Natural killer cell (primary cell): ENCODE results near the gene LMBR1. TPM values are rescaled to one million over a fixed set of nuclear protein-coding genes. Genes with fewer than 3 reads are reported as not detected.
A peak's percentile ranks its signal among the peaks of the same experiment; 100 is the strongest.

Experiments used
- ATAC-seq, 3 donors: fragments of 150-1000 bp in 2 of 3; fragments of 200-7000 bp in 1 of 3; cut with Tn5 transposase; 1 replicate in 1 of 3; 2 replicates in 2 of 3; pipeline ENCODE4 v1.10.0; 2021; ENCODE audit warnings: mild to moderate bottlenecking in 2 of 3, moderate library complexity in 2 of 3
- DNase-seq, 2 donors: peaks; one replicate each; pipeline versions ENCODE4 v3.0.0 to v3.0.0-alpha.2; 2013 to 2021; ENCODE audit warnings: mixed read lengths in 1 of 2
- H3K27ac ChIP-seq: one replicate; pipeline ENCODE4 v1.5.1; 2013; ENCODE audit warnings: mild to moderate bottlenecking, low read length
- H3K27me3 ChIP-seq: one replicate; pipeline ENCODE4 v1.6.1; 2013; ENCODE audit warnings: low read length; ENCODE audit not compliant: control insufficient read depth, insufficient read depth
- H3K36me3 ChIP-seq: one replicate; pipeline ENCODE4 v1.6.1; 2013; ENCODE audit warnings: low read length; ENCODE audit not compliant: control insufficient read depth, insufficient read depth
- H3K4me1 ChIP-seq: one replicate; pipeline ENCODE4 v1.6.1; 2013; ENCODE audit warnings: low read length; ENCODE audit not compliant: control insufficient read depth, insufficient read depth
- H3K4me3 ChIP-seq: one replicate; pipeline ENCODE4 v1.5.1; 2013; ENCODE audit warnings: low read length
- H3K9me3 ChIP-seq: one replicate; pipeline ENCODE4 v1.6.1; 2013; ENCODE audit warnings: low read length; ENCODE audit not compliant: control insufficient read depth, insufficient read depth
- H3K27ac Mint-ChIP-seq, 2 donors: one replicate each; pipeline ENCODE4 v1.8.0; 2022; ENCODE audit warnings: mild to moderate bottlenecking in 2 of 2, mixed read lengths in 2 of 2, moderate library complexity in 1 of 2
- H3K27me3 Mint-ChIP-seq, 2 donors: one replicate each; pipeline ENCODE4 v1.8.0; 2022; ENCODE audit warnings: low read depth in 2 of 2, mixed read lengths in 2 of 2
- H3K36me3 Mint-ChIP-seq: one replicate; pipeline ENCODE4 v1.8.0; 2022; ENCODE audit warnings: mixed read lengths
- H3K4me1 Mint-ChIP-seq, 2 donors: one replicate each; pipeline ENCODE4 v1.8.0; 2022; ENCODE audit warnings: mixed read lengths in 2 of 2
- H3K4me3 Mint-ChIP-seq: one replicate; pipeline ENCODE4 v1.8.0; 2022; ENCODE audit warnings: mild to moderate bottlenecking, moderate library complexity, mixed read lengths
- H3K9me3 Mint-ChIP-seq, 2 donors: one replicate each; pipeline ENCODE4 v1.8.0; 2022; ENCODE audit warnings: mixed read lengths in 2 of 2
- WGBS: methylation state at CpG from one replicate; pipeline ENCODE4 v1.1.7; 2013; ENCODE audit warnings: missing lambda C conversion rate; ENCODE audit not compliant: insufficient coverage; 5-methylcytosine and 5-hydroxymethylcytosine counted together
- intact Hi-C: fragments of 100-400 bp; cut with micrococcal nuclease; formaldehyde crosslinking; loops from one replicate; pipeline ENCODE4 v1.14.2; 2022
- total RNA-seq, 4 donors: library from RNA; stranded (reverse); fragments of 120-200 nt in 1 of 4; gene quantifications; one replicate each; pipeline versions ENCODE4 v1.2.3 to v1.2.4, GENCODE V29; 2013 to 2022
- TF ChIP-seq, protein P1 (sequence below): fragments of 200-600 bp; IDR thresholded peaks from one replicate; pipeline ENCODE4 v1.8.0; 2022; ENCODE audit warnings: antibody characterized with exemption

The LMBR1 gene
- total RNA-seq, 3 donors from 2014 or later (not counting 1 experiment from before 2014, with no cell fraction given), result 60.4 to 71.7 (median 66.1) TPM

DNA sequence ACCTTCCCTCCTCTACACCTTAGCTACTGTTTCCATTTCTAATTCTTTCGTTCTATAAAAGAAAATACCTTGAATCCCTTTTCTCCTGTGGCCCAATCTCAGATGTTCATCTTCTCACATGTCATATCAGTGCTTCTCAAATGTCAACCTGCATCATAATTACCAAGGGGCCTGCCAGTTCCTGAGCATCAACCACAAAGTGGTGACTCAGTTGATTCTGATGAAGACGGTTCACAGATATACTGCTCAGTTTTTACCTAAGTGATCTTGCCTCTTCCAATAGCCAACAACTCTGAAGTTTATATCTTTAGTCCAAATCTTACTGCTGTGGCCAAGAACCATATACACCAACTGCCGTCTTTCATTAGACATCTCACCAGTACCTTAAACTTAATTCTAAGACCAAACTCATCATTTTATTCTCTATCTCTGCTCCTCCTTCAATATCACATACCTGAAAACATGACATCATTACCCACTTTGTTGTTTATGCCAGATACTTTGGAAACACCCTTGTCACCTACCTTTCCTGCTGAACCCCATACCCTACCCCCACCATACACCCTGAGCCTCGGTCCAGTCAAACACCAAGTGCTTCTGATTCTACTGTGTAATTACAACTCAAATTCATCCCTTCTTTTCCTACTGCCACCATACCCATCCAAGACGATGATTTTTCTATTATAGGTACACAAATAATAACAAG lies 115.5 kb downstream of the LMBR1 start:
- no peak overlapping the region for H3K27ac ChIP-seq
- H3K36me3 Mint-ChIP-seq, result no peaks in the 10 kb centered on the region
- no peaks in the 10 kb centered on the region for H3K27me3 Mint-ChIP-seq
- H3K4me3 ChIP-seq, result no peak overlapping the region
- intact Hi-C loops, result no loop called here
- no peaks in the 10 kb centered on the region for H3K4me1 ChIP-seq
- peak overlapping the region in 1 of 2 donors; percentile 3 for H3K27ac Mint-ChIP-seq
- TF ChIP-seq, protein P1, sequence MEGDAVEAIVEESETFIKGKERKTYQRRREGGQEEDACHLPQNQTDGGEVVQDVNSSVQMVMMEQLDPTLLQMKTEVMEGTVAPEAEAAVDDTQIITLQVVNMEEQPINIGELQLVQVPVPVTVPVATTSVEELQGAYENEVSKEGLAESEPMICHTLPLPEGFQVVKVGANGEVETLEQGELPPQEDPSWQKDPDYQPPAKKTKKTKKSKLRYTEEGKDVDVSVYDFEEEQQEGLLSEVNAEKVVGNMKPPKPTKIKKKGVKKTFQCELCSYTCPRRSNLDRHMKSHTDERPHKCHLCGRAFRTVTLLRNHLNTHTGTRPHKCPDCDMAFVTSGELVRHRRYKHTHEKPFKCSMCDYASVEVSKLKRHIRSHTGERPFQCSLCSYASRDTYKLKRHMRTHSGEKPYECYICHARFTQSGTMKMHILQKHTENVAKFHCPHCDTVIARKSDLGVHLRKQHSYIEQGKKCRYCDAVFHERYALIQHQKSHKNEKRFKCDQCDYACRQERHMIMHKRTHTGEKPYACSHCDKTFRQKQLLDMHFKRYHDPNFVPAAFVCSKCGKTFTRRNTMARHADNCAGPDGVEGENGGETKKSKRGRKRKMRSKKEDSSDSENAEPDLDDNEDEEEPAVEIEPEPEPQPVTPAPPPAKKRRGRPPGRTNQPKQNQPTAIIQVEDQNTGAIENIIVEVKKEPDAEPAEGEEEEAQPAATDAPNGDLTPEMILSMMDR, result no peak
- no peaks in the 10 kb centered on the region for H3K36me3 ChIP-seq
- DNase-seq, result no peak
- no peak overlapping the region for H3K4me3 Mint-ChIP-seq
- no peaks in the 10 kb centered on the region for H3K9me3 ChIP-seq
- 81% methylated on average over 5 of the region's 5 CpGs for WGBS
- no peaks in the 10 kb centered on the region for H3K9me3 Mint-ChIP-seq
- no peak for ATAC-seq
- H3K4me1 Mint-ChIP-seq, result peaks cover 37 to 38% of the 10 kb centered on the region in 2 donors
- no peaks in the 10 kb centered on the region for H3K27me3 ChIP-seq

DNA sequence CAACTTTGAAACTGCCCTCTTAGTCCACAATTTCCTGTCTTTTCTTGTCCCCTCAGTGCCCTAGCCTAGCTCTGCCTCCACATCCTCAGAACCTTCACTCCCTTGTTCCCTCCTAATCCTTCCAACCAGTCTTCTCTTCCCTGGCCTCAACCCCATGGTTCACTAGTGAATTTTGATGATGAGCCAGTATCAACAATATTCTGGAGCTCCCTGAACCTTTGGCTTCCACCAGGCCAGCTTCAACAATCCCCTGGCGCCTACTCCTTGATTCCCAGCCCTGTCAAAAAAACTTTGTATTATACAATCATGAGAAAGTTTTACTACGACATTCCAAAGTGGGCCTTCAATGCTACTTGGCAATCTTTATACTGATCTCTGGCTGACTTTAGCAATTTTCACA lies 116.5 kb downstream of the LMBR1 start:
- 97% methylated on average over 2 of the region's 2 CpGs for WGBS
- H3K27ac Mint-ChIP-seq, result no peak overlapping the region

DNA sequence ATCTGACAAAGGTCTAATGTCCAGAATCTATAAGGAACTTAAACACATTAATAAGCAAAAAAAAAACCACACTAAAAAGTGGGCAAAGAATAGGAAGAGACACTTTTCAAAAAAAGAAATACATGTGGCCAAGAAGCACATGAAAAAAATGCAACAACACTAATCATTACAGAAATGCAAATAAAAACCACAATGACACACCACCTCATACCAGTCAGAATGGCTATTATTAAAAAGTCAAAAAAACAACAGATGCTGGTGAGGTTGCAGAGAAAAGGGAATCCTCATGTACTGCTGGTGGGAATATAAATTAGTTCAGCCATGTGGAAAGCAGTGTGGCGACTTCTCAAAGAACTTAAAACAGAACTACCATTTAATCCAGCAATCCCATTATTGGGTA lies 119.0 kb downstream of the LMBR1 start:
- Histone ChIP-seq H3K9me3 (no peaks in the 10 kb centered on the region), H3K4me1 (no peaks in the 10 kb centered on the region), H3K4me3 (no peak overlapping the region), H3K27ac (no peak overlapping the region), H3K27me3 (no peaks in the 10 kb centered on the region), H3K36me3 (no peaks in the 10 kb centered on the region)
- ATAC-seq, result no peak
- no peak for DNase-seq
- no CpG with 5 or more reads among the region's 1 CpG for WGBS
- no peaks in the 10 kb centered on the region for H3K27me3 Mint-ChIP-seq
- intact Hi-C loops, result no loop called here
- no peaks in the 10 kb centered on the region for H3K9me3 Mint-ChIP-seq
- H3K4me1 Mint-ChIP-seq, result peaks cover 24 to 32% of the 10 kb centered on the region in 2 donors
- no peak overlapping the region for H3K4me3 Mint-ChIP-seq
- TF ChIP-seq, protein P1, result no peak
- H3K36me3 Mint-ChIP-seq, result no peaks in the 10 kb centered on the region
- no peak overlapping the region for H3K27ac Mint-ChIP-seq

More for the DNA sequence above, 116.5 kb downstream of the LMBR1 start:
- no peaks in the 10 kb centered on the region for H3K36me3 ChIP-seq
- Mint-ChIP-seq H3K27me3 (no peaks in the 10 kb centered on the region), H3K4me1 (peaks cover 32 to 37% of the 10 kb centered on the region in 2 donors), H3K9me3 (no peaks in the 10 kb centered on the region), H3K4me3 (no peak overlapping the region), H3K36me3 (no peaks in the 10 kb centered on the region)
- H3K9me3 ChIP-seq, result no peaks in the 10 kb centered on the region
- no peak overlapping the region for H3K27ac ChIP-seq
- intact Hi-C loops, result no loop called here
- TF ChIP-seq, protein P1, result no peak
- no peak overlapping the region for H3K4me3 ChIP-seq
- H3K27me3 ChIP-seq, result no peaks in the 10 kb centered on the region
- H3K4me1 ChIP-seq, result no peaks in the 10 kb centered on the region
- ATAC-seq (no peak), DNase-seq (no peak)

DNA sequence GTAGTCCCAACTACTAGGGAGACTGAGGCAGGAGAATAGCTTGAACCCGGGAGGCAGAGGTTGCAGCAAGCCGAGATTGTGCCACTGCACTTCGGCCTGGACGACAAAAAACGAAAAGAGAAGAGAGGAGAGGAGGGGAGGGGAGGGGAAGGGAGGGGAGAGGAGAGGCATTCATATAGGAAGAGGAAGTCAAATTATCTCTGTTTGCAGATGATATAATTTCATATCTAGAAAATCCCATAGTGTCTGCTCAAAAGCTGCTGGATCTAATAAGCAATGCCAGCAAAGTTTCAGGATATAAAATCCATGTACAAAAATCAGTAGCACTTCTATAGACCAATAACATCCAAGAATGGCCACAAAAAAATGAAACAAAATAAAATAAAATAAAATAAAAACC lies 120.3 kb downstream of the LMBR1 start:
- H3K9me3 ChIP-seq, result no peaks in the 10 kb centered on the region
- H3K27ac ChIP-seq, result no peak overlapping the region
- no peaks in the 10 kb centered on the region for H3K4me1 ChIP-seq
- H3K4me3 ChIP-seq, result no peak overlapping the region
- Mint-ChIP-seq H3K4me3 (no peak overlapping the region), H3K9me3 (no peaks in the 10 kb centered on the region), H3K36me3 (no peaks in the 10 kb centered on the region), H3K27me3 (no peaks in the 10 kb centered on the region), H3K27ac (no peak overlapping the region), H3K4me1 (peaks cover 20 to 28% of the 10 kb centered on the region in 2 donors)
- no peaks in the 10 kb centered on the region for H3K27me3 ChIP-seq
- DNase-seq, result no peak
- H3K36me3 ChIP-seq, result no peaks in the 10 kb centered on the region
- intact Hi-C loops, result no loop called here
- 86% methylated on average over 5 of the region's 5 CpGs for WGBS
- TF ChIP-seq, protein P1, result no peak
- no peak for ATAC-seq
